ENCODE measurements around the gene CELSR3.

Gene CELSR3

DNA sequence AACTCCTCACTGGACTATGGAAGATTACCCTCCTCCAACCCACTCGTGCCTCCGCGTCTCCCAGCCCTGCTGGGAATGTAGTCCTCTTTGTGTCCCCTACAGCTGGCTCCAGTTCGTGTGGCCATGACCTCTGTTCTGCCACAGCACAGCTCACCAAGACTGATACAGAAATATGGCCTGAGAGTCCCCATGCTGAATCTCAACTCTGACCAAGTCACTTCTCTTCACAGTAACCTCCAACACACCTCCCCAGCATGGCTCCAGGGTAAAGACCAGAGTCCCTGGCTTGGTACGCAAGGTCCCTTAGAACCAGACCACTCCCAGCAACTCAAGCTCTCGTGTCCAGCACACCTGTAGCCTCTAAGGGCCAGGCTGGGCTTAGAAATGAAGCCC is 65.3 kb downstream of the CELSR3 start:
- H3K4me1 ChIP-seq (ENCODE audit: control insufficient read depth in 1 of 2, insufficient read depth in 1 of 2, low read depth in 1 of 2, low read length in 1 of 2), result no peaks in the 10 kb centered on the region
- H3K27me3 ChIP-seq, result peaks cover 44% of the 10 kb centered on the region
- no peak overlapping the region for H3K27ac ChIP-seq
- H3K4me3 ChIP-seq (ENCODE audit: low read depth in 1 of 2, low read length in 1 of 2), result no peak overlapping the region
- no peak for TF ChIP-seq CTCF (IDR thresholded peaks at IDR 0.05)
- H3K36me3 ChIP-seq, result peaks cover 59% of the 10 kb centered on the region
- no peaks in the 10 kb centered on the region for H3K9me3 ChIP-seq

- Histone ChIP-seq H3K4me3 (ENCODE audit: low read depth in 1 of 2, low read length in 1 of 2) (no peak overlapping the region), H3K27ac (no peak overlapping the region), H3K4me1 (ENCODE audit: control insufficient read depth in 1 of 2, insufficient read depth in 1 of 2, low read depth in 1 of 2, low read length in 1 of 2) (no peaks in the 10 kb centered on the region), H3K36me3 (peaks cover 54% of the 10 kb centered on the region), H3K27me3 (peaks cover 50% of the 10 kb centered on the region), H3K9me3 (no peaks in the 10 kb centered on the region)
- no peak for TF ChIP-seq CTCF (IDR thresholded peaks at IDR 0.05)
Measured at GRCh38 chr3:48596676-48597407, 65.8 kb downstream of the CELSR3 start.

- Histone ChIP-seq H3K27ac (no peak overlapping the region), H3K27me3 (peaks cover 56% of the 10 kb centered on the region), H3K4me1 (ENCODE audit: control insufficient read depth in 1 of 2, insufficient read depth in 1 of 2, low read depth in 1 of 2, low read length in 1 of 2) (no peaks in the 10 kb centered on the region), H3K9me3 (no peaks in the 10 kb centered on the region), H3K36me3 (peaks cover 47% of the 10 kb centered on the region), H3K4me3 (ENCODE audit: low read depth in 1 of 2, low read length in 1 of 2) (no peak overlapping the region)
- no peak for TF ChIP-seq CTCF (IDR thresholded peaks at IDR 0.05)
Measured at GRCh38 chr3:48596157-48596556, 66.5 kb downstream of the CELSR3 start.

DNA sequence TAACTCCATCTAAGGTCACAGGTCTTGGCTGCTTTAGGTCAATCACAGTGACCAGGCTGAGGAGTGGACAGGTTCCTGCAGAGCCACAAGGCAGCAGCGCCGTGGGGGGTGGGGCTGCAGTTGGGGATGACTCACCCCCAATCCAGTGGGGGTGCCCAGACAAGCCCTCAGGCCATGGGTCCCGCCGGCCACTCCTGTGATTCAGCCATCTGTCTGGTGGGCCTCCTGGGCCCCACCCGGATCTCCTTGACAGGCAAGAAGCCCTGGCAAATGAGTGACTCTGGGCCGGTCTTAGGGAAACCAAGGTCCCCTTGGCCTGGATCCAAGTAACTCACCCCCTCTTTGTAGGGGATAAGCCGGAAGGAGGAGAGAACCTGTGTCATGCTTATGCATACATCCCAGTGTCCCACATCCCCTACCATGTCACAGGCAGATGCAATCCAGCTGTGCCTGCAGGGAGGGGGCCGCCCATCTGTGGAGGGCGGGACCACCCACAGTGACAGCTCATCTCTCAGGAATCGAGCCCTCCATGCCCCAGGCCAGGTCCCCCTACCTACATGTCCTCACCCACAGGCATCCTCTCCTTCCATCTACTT is 67.1 kb downstream of the CELSR3 start:
- Histone ChIP-seq H3K27me3 (peaks cover 62% of the 10 kb centered on the region), H3K9me3 (no peaks in the 10 kb centered on the region), H3K4me1 (ENCODE audit: control insufficient read depth in 1 of 2, insufficient read depth in 1 of 2, low read depth in 1 of 2, low read length in 1 of 2) (no peaks in the 10 kb centered on the region), H3K4me3 (ENCODE audit: low read depth in 1 of 2, low read length in 1 of 2) (no peak overlapping the region), H3K36me3 (peaks cover 41% of the 10 kb centered on the region), H3K27ac (no peak overlapping the region)
- no peak for TF ChIP-seq CTCF (IDR thresholded peaks at IDR 0.05)

DNA sequence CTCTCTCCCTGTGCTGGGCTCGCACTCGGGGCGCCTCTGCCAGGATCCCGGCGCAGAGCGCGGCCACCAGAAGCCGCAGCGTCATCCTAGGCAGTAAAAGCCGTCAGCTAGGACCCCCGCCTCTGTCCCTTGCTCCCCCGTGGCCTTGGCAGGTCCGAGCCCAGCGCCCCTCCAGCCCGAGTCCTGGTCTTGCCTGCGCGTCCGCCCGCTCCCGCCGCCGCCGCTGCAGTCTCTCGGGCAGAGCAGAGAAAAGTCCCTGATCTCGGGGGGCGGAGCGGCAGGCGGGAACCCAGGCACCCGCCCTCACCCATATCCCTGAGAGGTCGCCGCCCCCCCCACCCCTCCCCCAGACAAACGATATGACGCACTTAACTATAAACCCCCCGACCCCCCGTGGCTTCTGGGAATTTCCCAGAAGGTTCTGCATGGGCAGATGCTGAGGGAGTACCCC is 67.6 kb downstream of the CELSR3 start, which contains the start of gene COL7A1:
Gene COL7A1 (minus strand): TSS at position 255 of the 451 bp plus-strand sequence. CDS start 170 bp downstream, at position 85.
- Histone ChIP-seq H3K4me1 (ENCODE audit: control insufficient read depth in 1 of 2, insufficient read depth in 1 of 2, low read depth in 1 of 2, low read length in 1 of 2) (no peaks in the 10 kb centered on the region), H3K36me3 (peaks cover 36% of the 10 kb centered on the region), H3K27me3 (peaks cover 67% of the 10 kb centered on the region), H3K27ac (no peak within 1 kb of the TSS), H3K9me3 (no peaks in the 10 kb centered on the region), H3K4me3 (ENCODE audit: low read depth in 1 of 2, low read length in 1 of 2) (no peak within 1 kb of the TSS)
- no peak for TF ChIP-seq CTCF (IDR thresholded peaks at IDR 0.05)
